C4-2B (cell line): Measurements from ENCODE around the gene CASP3.

Experiments used
- H3K27ac ChIP-seq: fragments of 450-650 bp; 2 replicates; pipeline ENCODE4 v1.5.1; 2017
- CTCF ChIP-seq: fragments of 450-650 bp; conservative IDR thresholded peaks from 2 replicates; pipeline ENCODE4 v1.5.1; 2017; ENCODE audit warnings: mild to moderate bottlenecking
- ZFX ChIP-seq: fragments of 450-650 bp; IDR thresholded peaks from 2 replicates; pipeline ENCODE4 v1.6.1; 2017

CASP3 gene

GRCh38 chr4:184684491-184685189 is 35.4 kb upstream of the CASP3 start:
- no peak overlapping the region for H3K27ac ChIP-seq
- TF ChIP-seq ZFX (no peak), CTCF (no peak)

- H3K27ac ChIP-seq: no peak overlapping the region
- TF ChIP-seq ZFX (no peak), CTCF (no peak)
Measured at GRCh38 chr4:184681916-184682315, 32.7 kb upstream of the CASP3 start.

- no peak overlapping the region for H3K27ac ChIP-seq
- no peak for TF ChIP-seq CTCF
- no peak for TF ChIP-seq ZFX
Measured at GRCh38 chr4:184680698-184681097, 31.5 kb upstream of the CASP3 start.

GRCh38 chr4:184675821-184676492 is 26.7 kb upstream of the CASP3 start:
- TF ChIP-seq ZFX (no peak), CTCF (no peak)
- no peak overlapping the region for H3K27ac ChIP-seq

GRCh38 chr4:184675018-184675417 is 25.8 kb upstream of the CASP3 start:
- TF ChIP-seq ZFX (no peak), CTCF (no peak)
- H3K27ac ChIP-seq: no peak overlapping the region

- no peak overlapping the region for H3K27ac ChIP-seq
- no peak for TF ChIP-seq ZFX
- TF ChIP-seq CTCF: no peak
Measured at GRCh38 chr4:184674011-184674410, 24.8 kb upstream of the CASP3 start.

- no peak overlapping the region for H3K27ac ChIP-seq
- TF ChIP-seq ZFX (no peak), CTCF (no peak)
Measured at GRCh38 chr4:184672741-184673140, 23.5 kb upstream of the CASP3 start.
